MM.1S (cell line): Measurements from ENCODE around the gene FBXO8.

Source experiments
- DNase-seq: peaks from one replicate; pipeline ENCODE4 v3.0.0-alpha.2; 2015
- H2AFZ ChIP-seq: fragments of 300-600 bp; sonication (generic); 2 replicates; pipeline ENCODE4 v1.6.0; 2016; ENCODE audit warnings: antibody characterized with exemption, low read length
- H3F3A ChIP-seq: fragments of 300-600 bp; sonication (generic); 2 replicates; pipeline ENCODE4 v1.6.1; 2016; ENCODE audit warnings: mild to moderate bottlenecking, antibody characterized with exemption, low read length, moderate library complexity, mixed read lengths; ENCODE audit not compliant: insufficient read depth
- H3K27ac ChIP-seq: fragments of 300-600 bp; sonication (generic); 2 replicates; pipeline ENCODE4 v1.5.1; 2016; ENCODE audit warnings: mild to moderate bottlenecking, low read length
- H3K27me3 ChIP-seq: fragments of 300-600 bp; sonication (generic); replicated peaks from 2 replicates; pipeline ENCODE4 v1.6.0; 2016; ENCODE audit warnings: low read length; ENCODE audit not compliant: insufficient read depth
- H3K36me3 ChIP-seq: fragments of 300-600 bp; sonication (generic); replicated peaks from 2 replicates; pipeline ENCODE4 v1.6.1; 2016; ENCODE audit warnings: mild to moderate bottlenecking, low read length, mixed read lengths; ENCODE audit not compliant: insufficient read depth
- H3K4me1 ChIP-seq: fragments of 300-600 bp; sonication (generic); 2 replicates; pipeline ENCODE4 v1.6.1; 2016; ENCODE audit warnings: low read length, mixed read lengths
- H3K4me2 ChIP-seq: fragments of 300-600 bp; sonication (generic); 2 replicates; pipeline ENCODE4 v1.6.0; 2016; ENCODE audit warnings: low read depth, low read length
- H3K4me3 ChIP-seq: fragments of 300-600 bp; sonication (generic); 2 replicates; pipeline ENCODE4 v1.5.1; 2016; ENCODE audit warnings: low read length, mixed read lengths
- H3K79me2 ChIP-seq: fragments of 300-600 bp; sonication (generic); 2 replicates; pipeline ENCODE4 v1.6.1; 2016; ENCODE audit warnings: mixed run types, low read length, mixed read lengths
- H3K9ac ChIP-seq: fragments of 300-600 bp; sonication (generic); 2 replicates; pipeline ENCODE4 v1.6.1; 2016; ENCODE audit warnings: low read length, mixed read lengths
- H3K9me2 ChIP-seq: fragments of 300-600 bp; sonication (generic); replicated peaks from 2 replicates; pipeline ENCODE4 v1.6.1; 2016; ENCODE audit warnings: mild to moderate bottlenecking, low read length, mixed read lengths; ENCODE audit not compliant: insufficient read depth
- H3K9me3 ChIP-seq: fragments of 300-600 bp; sonication (generic); replicated peaks from 2 replicates; pipeline ENCODE4 v1.6.1; 2016; ENCODE audit warnings: mild to moderate bottlenecking, low read length, mixed read lengths; ENCODE audit not compliant: insufficient read depth
- H4K20me1 ChIP-seq: fragments of 300-600 bp; sonication (generic); 2 replicates; pipeline ENCODE4 v1.6.1; 2016; ENCODE audit warnings: mild to moderate bottlenecking, low read length, moderate library complexity, mixed read lengths; ENCODE audit not compliant: insufficient read depth
- EZH2 ChIP-seq: fragments of 300-600 bp; sonication (generic); optimal IDR thresholded peaks from 2 replicates; pipeline ENCODE3; 2017; ENCODE audit warnings: low read depth, mild to moderate bottlenecking, antibody characterized with exemption, low read length, mixed read lengths
- EZH2phosphoT487 ChIP-seq: fragments of 300-600 bp; sonication (generic); IDR thresholded peaks from 2 replicates; pipeline ENCODE4 v1.6.1; 2018; ENCODE audit warnings: antibody characterized with exemption, low read length
- TF ChIP-seq, protein P1 (sequence below): fragments of 300-600 bp; sonication (generic); IDR thresholded peaks from 2 replicates; pipeline ENCODE4 v1.5.1; 2016; ENCODE audit warnings: antibody characterized with exemption, low read length, mixed read lengths

FBXO8 gene

DNA sequence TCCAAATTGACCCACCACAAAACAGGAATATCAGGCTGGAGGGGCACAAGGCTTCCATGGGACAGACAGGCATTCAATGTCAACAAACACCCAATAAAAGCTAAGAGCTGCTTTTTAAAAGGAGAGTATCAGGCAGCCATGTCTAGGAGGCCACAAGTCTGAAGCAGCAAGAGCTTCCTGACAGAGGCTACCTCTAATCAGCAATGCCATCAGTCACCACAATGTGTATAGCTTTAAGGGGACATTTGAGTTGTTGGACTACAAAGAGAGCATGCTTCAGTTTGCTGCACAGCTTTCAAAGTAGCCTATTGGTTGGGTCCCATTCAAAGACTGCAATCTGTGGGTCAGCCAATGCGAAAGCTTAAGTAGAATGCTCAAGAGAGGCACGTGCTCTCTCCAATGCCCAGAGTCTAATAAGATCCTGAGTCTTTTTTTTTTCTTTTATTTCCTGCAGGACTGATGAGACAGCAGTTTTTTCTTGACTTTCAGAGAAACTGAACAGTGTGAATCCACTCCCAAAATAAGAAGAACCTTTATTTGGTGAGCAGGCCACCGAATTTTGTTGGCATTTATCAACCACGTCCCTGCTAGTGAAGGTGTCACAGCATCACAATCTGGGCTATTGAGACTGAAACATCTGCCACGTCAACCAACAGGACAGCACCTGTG lies 92.5 kb downstream of the FBXO8 start:
- H3K9me2 ChIP-seq, result no peaks in the 10 kb centered on the region
- H3K27me3 ChIP-seq, result no peaks in the 10 kb centered on the region
- H3K4me1 ChIP-seq, result no peaks in the 10 kb centered on the region
- H2AFZ ChIP-seq, result no peak overlapping the region
- TF ChIP-seq EZH2phosphoT487, result no peak
- TF ChIP-seq, protein P1, sequence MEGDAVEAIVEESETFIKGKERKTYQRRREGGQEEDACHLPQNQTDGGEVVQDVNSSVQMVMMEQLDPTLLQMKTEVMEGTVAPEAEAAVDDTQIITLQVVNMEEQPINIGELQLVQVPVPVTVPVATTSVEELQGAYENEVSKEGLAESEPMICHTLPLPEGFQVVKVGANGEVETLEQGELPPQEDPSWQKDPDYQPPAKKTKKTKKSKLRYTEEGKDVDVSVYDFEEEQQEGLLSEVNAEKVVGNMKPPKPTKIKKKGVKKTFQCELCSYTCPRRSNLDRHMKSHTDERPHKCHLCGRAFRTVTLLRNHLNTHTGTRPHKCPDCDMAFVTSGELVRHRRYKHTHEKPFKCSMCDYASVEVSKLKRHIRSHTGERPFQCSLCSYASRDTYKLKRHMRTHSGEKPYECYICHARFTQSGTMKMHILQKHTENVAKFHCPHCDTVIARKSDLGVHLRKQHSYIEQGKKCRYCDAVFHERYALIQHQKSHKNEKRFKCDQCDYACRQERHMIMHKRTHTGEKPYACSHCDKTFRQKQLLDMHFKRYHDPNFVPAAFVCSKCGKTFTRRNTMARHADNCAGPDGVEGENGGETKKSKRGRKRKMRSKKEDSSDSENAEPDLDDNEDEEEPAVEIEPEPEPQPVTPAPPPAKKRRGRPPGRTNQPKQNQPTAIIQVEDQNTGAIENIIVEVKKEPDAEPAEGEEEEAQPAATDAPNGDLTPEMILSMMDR, result no peak
- TF ChIP-seq EZH2, result no peak
- no peaks in the 10 kb centered on the region for H3K36me3 ChIP-seq
- no peak overlapping the region for H3K4me3 ChIP-seq
- no peaks in the 10 kb centered on the region for H4K20me1 ChIP-seq
- H3F3A ChIP-seq, result no peaks in the 10 kb centered on the region
- no peaks in the 10 kb centered on the region for H3K9me3 ChIP-seq
- no peak for DNase-seq
- H3K27ac ChIP-seq, result no peak overlapping the region
- H3K4me2 ChIP-seq, result no peak overlapping the region
- H3K79me2 ChIP-seq, result no peaks in the 10 kb centered on the region
- H3K9ac ChIP-seq, result no peak overlapping the region

DNA sequence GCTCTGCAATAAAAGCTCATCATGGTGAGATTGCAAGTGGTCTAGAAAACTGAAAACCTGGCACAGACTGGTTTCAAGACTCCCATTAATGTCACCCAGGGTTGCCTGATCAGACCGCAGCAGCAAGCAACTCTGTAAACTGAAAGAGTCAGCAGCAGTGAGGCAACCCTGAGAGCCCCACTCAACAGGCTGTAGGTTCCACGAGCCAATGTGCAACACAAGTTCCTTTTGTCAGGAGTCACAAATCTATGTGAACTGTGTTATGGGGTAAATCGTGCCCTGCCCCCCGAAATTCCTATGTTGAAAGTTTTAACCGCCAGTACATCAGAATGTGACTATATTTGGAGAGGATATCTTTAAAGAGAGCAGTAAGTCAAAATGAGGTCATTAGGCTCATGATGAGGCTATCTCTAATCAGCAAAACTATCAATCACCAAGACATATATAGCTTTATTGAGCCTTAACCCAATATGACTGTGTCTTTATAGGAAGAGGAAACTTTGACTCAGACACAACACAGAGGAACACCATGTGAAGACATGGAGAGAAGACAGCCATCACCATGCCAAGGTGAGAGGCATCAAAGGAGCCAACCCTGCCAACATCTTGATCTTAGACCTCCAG lies 94.0 kb downstream of the FBXO8 start:
- no peak for DNase-seq
- H3K9ac ChIP-seq, result no peak overlapping the region
- H3K79me2 ChIP-seq, result no peaks in the 10 kb centered on the region
- TF ChIP-seq EZH2phosphoT487, result no peak
- TF ChIP-seq, protein P1, result no peak
- TF ChIP-seq EZH2, result no peak
- H3K27ac ChIP-seq, result no peak overlapping the region
- H3K27me3 ChIP-seq, result no peaks in the 10 kb centered on the region
- H4K20me1 ChIP-seq, result no peaks in the 10 kb centered on the region
- no peaks in the 10 kb centered on the region for H3K9me2 ChIP-seq
- no peaks in the 10 kb centered on the region for H3K9me3 ChIP-seq
- no peaks in the 10 kb centered on the region for H3K4me1 ChIP-seq
- H2AFZ ChIP-seq, result no peak overlapping the region
- no peaks in the 10 kb centered on the region for H3K36me3 ChIP-seq
- H3K4me3 ChIP-seq, result no peak overlapping the region
- H3F3A ChIP-seq, result no peaks in the 10 kb centered on the region
- H3K4me2 ChIP-seq, result no peak overlapping the region
